Common myeloid progenitor, CD34-positive (primary cell): ENCODE data around the gene NFKBIB.

Experiments used
- CTCF ChIA-PET: fragments of 350-600 bp; sonication (Branson Sonifier 250); formaldehyde crosslinking; loops from one replicate; lab custom pipeline; 2021; ENCODE audit warnings: antibody characterized with exemption; lab: Charles Lee
- POLR2A ChIA-PET: fragments of 350-600 bp; sonication (Branson Sonifier 250); formaldehyde crosslinking; loops from one replicate; lab custom pipeline; 2021; ENCODE audit warnings: antibody characterized with exemption; lab: Charles Lee
- DNase-seq, 3 donors: peaks; one replicate each; pipeline versions ENCODE4 v3.0.0 to v3.0.0-alpha.2; 2013
- H3K27ac ChIP-seq, 2 experiments: 1 replicate in 1 of 2; 2 replicates in 1 of 2; pipeline ENCODE4 v1.7.0; 2013; ENCODE audit warnings: inconsistent platforms in 2 of 2, low read length in 2 of 2, mild to moderate bottlenecking in 2 of 2, low read depth in 1 of 2, moderate library complexity in 1 of 2; ENCODE audit not compliant: severe bottlenecking in 2 of 2, insufficient read depth in 1 of 2, poor library complexity in 1 of 2
- H3K27me3 ChIP-seq, 5 experiments: replicated peaks in 2 of 5; 1 replicate in 3 of 5; 2 replicates in 2 of 5; pipeline versions ENCODE4 v1.6.1 to v1.7.0; 2013; ENCODE audit warnings: low read length in 4 of 5, mild to moderate bottlenecking in 2 of 5, moderate library complexity in 2 of 5, inconsistent platforms in 1 of 5; ENCODE audit not compliant: insufficient read depth in 5 of 5, control insufficient read depth in 4 of 5
- H3K36me3 ChIP-seq, 4 experiments: 1 replicate in 2 of 4; 2 replicates in 2 of 4; pipeline versions ENCODE4 v1.6.1 to v1.7.0; 2013; ENCODE audit warnings: low read length in 3 of 4, control low read depth in 1 of 4, mild to moderate bottlenecking in 1 of 4; ENCODE audit not compliant: control insufficient read depth in 4 of 4, insufficient read depth in 4 of 4
- H3K4me1 ChIP-seq, 4 experiments: 1 replicate in 3 of 4; 2 replicates in 1 of 4; pipeline versions ENCODE4 v1.6.1 to v1.7.1; 2013; ENCODE audit warnings: low read length in 3 of 4, mild to moderate bottlenecking in 3 of 4, control low read depth in 1 of 4, inconsistent platforms in 1 of 4, moderate library complexity in 1 of 4; ENCODE audit not compliant: control insufficient read depth in 4 of 4, insufficient read depth in 4 of 4; ENCODE audit errors: control extremely low read depth in 1 of 4
- H3K4me3 ChIP-seq, 7 experiments: 1 replicate in 4 of 7; 2 replicates in 3 of 7; pipeline versions ENCODE4 v1.5.1 to v1.7.0; 2013; ENCODE audit warnings: mild to moderate bottlenecking in 7 of 7, low read length in 6 of 7, moderate library complexity in 6 of 7, inconsistent platforms in 2 of 7, low read depth in 2 of 7, control low read depth in 1 of 7; ENCODE audit not compliant: insufficient read depth in 4 of 7, control insufficient read depth in 1 of 7; ENCODE audit errors: extremely low read depth in 1 of 7
- H3K9me3 ChIP-seq, 5 experiments: 1 replicate in 4 of 5; 2 replicates in 1 of 5; pipeline versions ENCODE4 v1.6.1 to v1.7.1; 2013; ENCODE audit warnings: low read length in 4 of 5, mild to moderate bottlenecking in 2 of 5, inconsistent platforms in 1 of 5, low read depth in 1 of 5, moderate library complexity in 1 of 5; ENCODE audit not compliant: control insufficient read depth in 4 of 5, insufficient read depth in 2 of 5; ENCODE audit errors: control extremely low read depth in 1 of 5
- WGBS: methylation state at CpG from one replicate; pipeline ENCODE4 v1.1.5; 2013; ENCODE audit not compliant: insufficient coverage; 5-methylcytosine and 5-hydroxymethylcytosine counted together

Gene NFKBIB

DNA sequence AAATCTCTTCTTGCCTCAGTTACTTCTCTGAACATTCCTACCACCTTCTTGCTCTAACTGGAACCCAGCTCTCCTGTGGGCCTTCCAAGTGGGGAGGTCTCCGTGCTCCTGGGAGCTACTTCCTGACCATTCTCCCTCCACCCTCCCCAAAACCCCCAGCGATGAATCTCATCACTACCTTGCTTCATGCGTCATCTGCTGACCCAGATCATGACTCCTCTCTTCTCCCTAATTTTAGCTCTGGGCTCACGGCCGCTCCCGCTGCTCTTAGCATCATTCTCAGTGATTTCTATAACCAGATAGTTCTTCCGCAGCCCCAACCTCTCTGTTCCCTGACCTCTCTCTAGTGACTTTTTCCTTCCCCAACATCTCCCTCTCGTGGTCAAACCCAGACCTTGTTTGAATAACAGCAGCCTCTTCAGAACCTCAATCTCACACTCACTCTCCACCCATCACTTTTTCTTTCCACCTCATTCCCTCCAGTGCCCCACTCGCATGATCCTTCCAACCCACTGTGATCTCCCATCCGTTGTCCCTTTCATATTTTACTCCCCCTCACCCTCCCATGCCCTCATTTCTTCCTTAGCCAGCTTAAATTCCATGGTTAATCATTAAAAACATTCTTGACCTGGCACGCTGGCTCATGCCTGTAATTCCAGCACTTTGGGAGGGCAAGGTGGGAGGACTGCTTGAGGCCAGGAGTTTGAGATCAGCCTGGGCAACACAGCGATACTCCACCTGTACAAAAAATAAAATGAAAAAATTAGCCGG lies 52.8 kb downstream of the NFKBIB start:
- peak; percentile 59 to 79 (median 74) for DNase-seq
- H3K4me3 ChIP-seq = no peak overlapping the region
- CTCF ChIA-PET = interaction anchor here (0.6 to 3.3 kb wide), 7 partner anchors 9 to 437 kb away, joined by 3 to 12 read pairs (median 3); no protein-coding TSS in a partner anchor
- no peaks in the 10 kb centered on the region for H3K36me3 ChIP-seq
- H3K27me3 ChIP-seq = peaks cover 0 to 17% (median 5%) of the 10 kb centered on the region in 5 experiments
- POLR2A ChIA-PET = no interaction called here
- WGBS = 68% methylated on average over 12 of the region's 13 CpGs
- peaks cover 0 to 10% (median 5%) of the 10 kb centered on the region in 4 experiments for H3K4me1 ChIP-seq
- no peak overlapping the region for H3K27ac ChIP-seq
- H3K9me3 ChIP-seq = no peaks in the 10 kb centered on the region

DNA sequence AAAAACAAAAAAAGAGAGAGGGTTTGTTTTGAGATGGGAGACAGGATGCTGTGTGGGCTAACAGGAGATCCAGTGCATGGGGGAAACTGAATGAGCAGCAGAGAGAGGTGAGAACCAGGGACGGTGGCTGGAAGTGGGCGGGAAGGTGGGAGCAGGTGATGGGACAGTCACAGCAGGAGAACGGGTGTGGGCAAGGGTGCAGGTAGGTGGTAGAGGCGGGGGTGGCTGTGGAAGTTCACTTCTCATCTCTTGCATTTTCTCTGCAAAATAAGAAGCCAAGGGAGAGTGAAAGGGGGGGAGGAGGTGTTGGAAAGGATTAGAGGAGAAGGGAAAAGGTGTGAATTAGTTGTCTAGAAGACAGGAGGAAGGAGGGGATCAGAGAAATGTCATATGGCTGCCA lies 53.9 kb downstream of the NFKBIB start:
- H3K9me3 ChIP-seq = no peaks in the 10 kb centered on the region
- no peak overlapping the region for H3K27ac ChIP-seq
- H3K27me3 ChIP-seq = peaks cover 0 to 15% (median 4%) of the 10 kb centered on the region in 5 experiments
- no peaks in the 10 kb centered on the region for H3K36me3 ChIP-seq
- WGBS = 90% methylated on average over 4 of the region's 4 CpGs
- no peak overlapping the region for H3K4me3 ChIP-seq
- POLR2A ChIA-PET = no interaction called here
- peaks cover 0 to 10% (median 5%) of the 10 kb centered on the region in 4 experiments for H3K4me1 ChIP-seq
- DNase-seq = no peak
- CTCF ChIA-PET = interaction anchor here (1.1 to 2.0 kb wide), 3 partner anchors 53 to 438 kb away, joined by 3 to 5 read pairs (median 3); no protein-coding TSS in a partner anchor

DNA sequence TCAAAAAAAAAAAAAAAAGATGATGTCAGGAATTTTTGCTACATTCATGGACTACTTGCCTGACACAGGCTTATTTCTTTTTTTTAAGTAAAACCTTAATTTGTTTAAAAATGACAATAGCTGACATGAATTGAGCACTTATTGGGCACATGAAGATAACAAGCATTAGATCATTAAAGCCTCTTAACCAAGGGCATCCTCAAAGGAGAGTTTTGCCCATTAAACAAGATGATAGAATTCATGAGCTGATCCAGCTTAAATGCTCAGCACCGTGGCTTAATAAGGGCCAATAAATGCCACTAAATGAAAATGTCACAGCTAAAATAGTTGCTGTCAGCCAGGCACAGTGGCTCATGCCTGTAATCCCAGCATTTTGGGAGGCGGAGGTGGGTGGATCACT lies 56.5 kb downstream of the NFKBIB start:
- 100% methylated on average over 1 of the region's 2 CpGs for WGBS
- Histone ChIP-seq H3K36me3 (no peaks in the 10 kb centered on the region), H3K27ac (no peak overlapping the region), H3K4me1 (no peaks in the 10 kb centered on the region), H3K27me3 (peaks cover 0 to 1% (median 0%) of the 10 kb centered on the region in 5 experiments), H3K9me3 (no peaks in the 10 kb centered on the region), H3K4me3 (no peak overlapping the region)
- CTCF ChIA-PET = interaction anchor here (0.6 to 1.2 kb wide), 4 partner anchors 15 to 136 kb away, joined by 3 to 4 read pairs (median 4); no protein-coding TSS in a partner anchor
- no peak for DNase-seq
- POLR2A ChIA-PET = no interaction called here

DNA sequence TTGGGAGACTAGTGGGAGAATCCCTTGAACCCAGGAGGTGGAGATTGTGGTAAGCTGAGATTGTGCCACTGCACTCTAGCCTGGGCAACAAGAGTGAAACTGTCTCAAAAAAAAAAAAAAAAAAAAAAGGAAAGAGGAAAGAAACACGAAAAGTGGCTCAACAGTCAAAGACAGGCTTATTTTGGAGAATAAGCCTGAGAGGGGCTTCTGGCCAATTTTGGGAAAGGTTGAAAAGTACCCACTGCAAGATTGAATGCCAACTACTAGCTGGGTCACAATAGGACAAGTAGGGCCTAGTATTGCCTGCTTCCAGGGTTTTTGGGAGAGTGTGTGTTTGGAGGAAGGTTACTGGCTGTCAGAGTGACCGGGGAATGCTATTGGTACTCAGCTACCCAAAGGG lies 58.5 kb downstream of the NFKBIB start:
- WGBS = 100% methylated on average over 1 of the region's 2 CpGs
- POLR2A ChIA-PET = no interaction called here
- CTCF ChIA-PET = no interaction called here
- H3K4me3 ChIP-seq = no peak overlapping the region
- H3K4me1 ChIP-seq = peaks cover 0 to 3% (median 0%) of the 10 kb centered on the region in 4 experiments
- no peaks in the 10 kb centered on the region for H3K36me3 ChIP-seq
- H3K27me3 ChIP-seq = no peaks in the 10 kb centered on the region
- H3K27ac ChIP-seq = no peak overlapping the region
- DNase-seq = no peak
- H3K9me3 ChIP-seq = no peaks in the 10 kb centered on the region
